GM23248 (cell line): ENCODE data around the gene NOX1. TPM values are rescaled to one million over a fixed set of nuclear protein-coding genes. Genes with fewer than 3 reads are reported as not detected.

ENCODE experiments used
- DNase-seq: peaks from one replicate; pipeline ENCODE4 v3.0.0-alpha.2; 2015
- H2AFZ ChIP-seq: fragments of 200-600 bp; sonication (generic); 2 replicates; pipeline ENCODE4 v1.6.1; 2016; ENCODE audit warnings: antibody characterized with exemption
- H3F3A ChIP-seq: fragments of 200-600 bp; sonication (generic); 2 replicates; pipeline ENCODE4 v1.6.1; 2016; ENCODE audit warnings: mild to moderate bottlenecking, antibody characterized with exemption, mixed run types; ENCODE audit not compliant: insufficient read depth
- H3K27ac ChIP-seq: fragments of 200-600 bp; sonication (generic); 2 replicates; pipeline ENCODE4 v1.5.1; 2016; ENCODE audit warnings: mild to moderate bottlenecking
- H3K27me3 ChIP-seq: fragments of 200-600 bp; sonication (generic); replicated peaks from 2 replicates; pipeline ENCODE4 v1.6.1; 2016; ENCODE audit warnings: mild to moderate bottlenecking; ENCODE audit not compliant: insufficient read depth
- H3K36me3 ChIP-seq: fragments of 200-600 bp; sonication (generic); 2 replicates; pipeline ENCODE4 v1.6.1; 2016; ENCODE audit warnings: low read depth, mild to moderate bottlenecking
- H3K4me1 ChIP-seq: fragments of 200-600 bp; sonication (generic); 2 replicates; pipeline ENCODE4 v1.6.1; 2016; ENCODE audit warnings: mild to moderate bottlenecking; ENCODE audit not compliant: insufficient read depth
- H3K4me2 ChIP-seq: fragments of 200-600 bp; sonication (generic); one replicate; pipeline ENCODE4 v1.6.1; 2016; ENCODE audit warnings: mild to moderate bottlenecking; ENCODE audit not compliant: unreplicated experiment
- H3K4me3 ChIP-seq: fragments of 200-600 bp; sonication (generic); 2 replicates; pipeline ENCODE4 v1.5.1; 2016; ENCODE audit warnings: mild to moderate bottlenecking
- H3K79me2 ChIP-seq: fragments of 200-600 bp; sonication (generic); 2 replicates; pipeline ENCODE4 v1.6.1; 2016; ENCODE audit warnings: mild to moderate bottlenecking; ENCODE audit not compliant: insufficient read depth
- H3K9ac ChIP-seq: fragments of 200-600 bp; sonication (generic); 2 replicates; pipeline ENCODE4 v1.6.1; 2016; ENCODE audit warnings: mild to moderate bottlenecking
- H3K9me2 ChIP-seq: fragments of 200-600 bp; sonication (generic); 2 replicates; pipeline ENCODE4 v1.6.1; 2016; ENCODE audit warnings: mixed run types, mild to moderate bottlenecking, moderate library complexity; ENCODE audit not compliant: insufficient read depth
- H3K9me3 ChIP-seq: fragments of 200-600 bp; sonication (generic); one replicate; pipeline ENCODE4 v1.6.1; 2017; ENCODE audit warnings: low read depth
- H4K20me1 ChIP-seq: fragments of 200-600 bp; sonication (generic); 2 replicates; pipeline ENCODE4 v1.6.0; 2016; ENCODE audit not compliant: insufficient read depth
- EZH2 ChIP-seq: fragments of 200-600 bp; sonication (generic); IDR thresholded peaks from 2 replicates; pipeline ENCODE4 v1.6.1; 2018; ENCODE audit warnings: antibody characterized with exemption, mild to moderate bottlenecking; ENCODE audit not compliant: insufficient read depth, poor library complexity, severe bottlenecking
- EZH2phosphoT487 ChIP-seq: fragments of 200-600 bp; sonication (generic); IDR thresholded peaks from 2 replicates; pipeline ENCODE4 v1.6.1; 2018; ENCODE audit warnings: antibody characterized with exemption, moderate library complexity, mild to moderate bottlenecking, low read depth; ENCODE audit not compliant: insufficient read depth
- WGBS, 2 experiments: methylation state at CpG; one replicate each; pipeline ENCODE4 v1.1.6; 2015 to 2017; ENCODE audit warnings: low lambda C conversion rate in 2 of 2, low coverage in 1 of 2; ENCODE audit errors: missing lambda C conversion rate in 2 of 2; 5-methylcytosine and 5-hydroxymethylcytosine counted together
- in situ Hi-C: fragments of 300-500 bp; cut with MboI; formaldehyde crosslinking; loops from 2 replicates; pipeline ENCODE4 v1.15.0; 2020
- polyA plus RNA-seq: library from polyadenylated mRNA; unstranded; fragments of >200 nt; fragmentation: Nextera tagmentation; extraction: Ambion mirVana; gene quantifications from 2 replicates; pipeline ENCODE4 v1.2.1, GENCODE V29; 2016
- total RNA-seq: library from RNA; depleted of rRNA; stranded (reverse); fragments of >200 nt; shearing (Covaris generic); gene quantifications from 2 replicates; pipeline ENCODE4 v1.2.3, GENCODE V29; 2014

Gene NOX1
- total and polyA plus RNA-seq, 2 experiments from 2014 or later = 0.16 TPM; not detected in 1

DNA sequence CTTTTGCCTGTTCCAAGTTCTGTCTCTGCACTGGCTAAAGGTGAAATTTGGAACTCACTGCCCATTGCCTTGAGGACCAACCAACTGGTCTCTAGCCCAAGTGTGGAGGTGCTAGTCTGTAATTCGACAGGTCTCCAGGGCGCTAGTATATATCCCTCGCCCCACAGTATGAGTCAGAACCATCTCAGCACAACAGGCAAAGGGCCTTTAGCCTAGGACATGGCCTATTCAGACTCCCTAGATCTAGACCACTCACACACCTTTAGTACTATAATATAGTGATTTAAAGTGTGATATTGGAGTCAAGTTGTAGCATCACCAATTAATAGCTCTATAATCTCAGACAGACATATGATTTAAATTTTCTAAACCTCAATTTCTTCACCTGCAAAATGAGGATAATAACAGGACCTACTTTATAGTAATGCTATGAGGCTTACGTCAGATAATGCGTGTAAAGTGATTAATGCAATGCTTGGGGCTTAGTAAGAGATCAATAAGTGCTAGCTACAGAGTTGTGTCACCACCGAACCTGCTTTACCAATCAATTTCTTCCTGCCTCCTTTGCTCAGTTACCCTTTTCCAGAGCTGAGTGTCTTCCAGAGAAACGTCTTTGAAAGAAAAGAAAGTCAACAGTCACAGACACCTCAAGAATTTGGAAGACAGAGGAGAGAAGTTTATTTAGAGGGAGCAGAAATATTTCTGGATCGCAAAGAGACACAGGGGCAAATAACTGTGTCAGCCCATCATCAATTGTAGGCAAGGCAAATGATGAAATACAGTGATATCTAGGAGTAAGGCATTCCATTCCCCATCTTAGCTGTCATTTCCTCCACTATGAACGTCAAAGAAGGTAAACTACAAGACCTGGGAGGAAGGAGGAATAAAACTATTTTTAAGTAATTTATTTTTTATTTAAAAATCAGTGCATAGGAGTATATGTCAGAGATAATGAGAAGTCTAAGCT is 2.3 kb downstream of the NOX1 start:
- Histone ChIP-seq H3K27ac (no peak overlapping the region), H3K79me2 (no peaks in the 10 kb centered on the region), H4K20me1 (no peaks in the 10 kb centered on the region), H2AFZ (no peak overlapping the region), H3K27me3 (no peaks in the 10 kb centered on the region), H3K4me1 (no peaks in the 10 kb centered on the region), H3K36me3 (no peaks in the 10 kb centered on the region), H3K9ac (no peak overlapping the region), H3K9me3 (no peaks in the 10 kb centered on the region), H3F3A (no peaks in the 10 kb centered on the region), H3K4me3 (no peak overlapping the region), H3K9me2 (no peaks in the 10 kb centered on the region), H3K4me2 (no peak overlapping the region)
- TF ChIP-seq EZH2 (no peak), EZH2phosphoT487 (no peak)
- in situ Hi-C loops = no loop called here
- 63 to 68% methylated on average over 8 to 9 of the region's 9 CpGs for WGBS, 2 experiments
- peak; percentile 4 for DNase-seq

DNA sequence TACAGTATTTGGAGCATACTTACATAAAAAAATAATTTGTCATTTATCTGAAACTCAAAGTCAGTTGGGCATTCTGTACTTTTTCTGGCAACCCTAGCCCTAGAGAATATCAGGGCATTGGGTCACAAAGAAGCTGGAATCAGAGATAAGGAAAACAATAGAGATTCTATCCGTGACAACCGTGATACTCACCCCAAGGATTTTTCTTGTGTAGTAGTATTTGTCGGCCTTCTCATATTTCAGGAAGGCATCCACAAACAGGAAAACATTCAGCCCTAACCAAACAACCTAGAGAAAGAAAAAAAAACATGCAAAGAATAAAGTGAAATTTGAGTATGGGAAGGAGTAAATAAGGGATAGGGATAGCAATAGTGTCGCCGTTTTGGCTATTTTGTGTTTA is 3.6 kb downstream of the NOX1 start:
- Histone ChIP-seq H3K27me3 (no peaks in the 10 kb centered on the region), H3K4me2 (no peak overlapping the region), H3K4me1 (no peaks in the 10 kb centered on the region), H3F3A (no peaks in the 10 kb centered on the region), H3K79me2 (no peaks in the 10 kb centered on the region), H3K27ac (no peak overlapping the region), H3K9me2 (no peaks in the 10 kb centered on the region), H3K4me3 (no peak overlapping the region), H2AFZ (no peak overlapping the region), H3K9me3 (no peaks in the 10 kb centered on the region), H3K36me3 (no peaks in the 10 kb centered on the region), H4K20me1 (no peaks in the 10 kb centered on the region), H3K9ac (no peak overlapping the region)
- 91 to 93% methylated on average over 5 of the region's 5 CpGs for WGBS, 2 experiments
- DNase-seq = no peak
- TF ChIP-seq EZH2phosphoT487 = no peak
- TF ChIP-seq EZH2 = no peak
- in situ Hi-C loops = no loop called here

DNA sequence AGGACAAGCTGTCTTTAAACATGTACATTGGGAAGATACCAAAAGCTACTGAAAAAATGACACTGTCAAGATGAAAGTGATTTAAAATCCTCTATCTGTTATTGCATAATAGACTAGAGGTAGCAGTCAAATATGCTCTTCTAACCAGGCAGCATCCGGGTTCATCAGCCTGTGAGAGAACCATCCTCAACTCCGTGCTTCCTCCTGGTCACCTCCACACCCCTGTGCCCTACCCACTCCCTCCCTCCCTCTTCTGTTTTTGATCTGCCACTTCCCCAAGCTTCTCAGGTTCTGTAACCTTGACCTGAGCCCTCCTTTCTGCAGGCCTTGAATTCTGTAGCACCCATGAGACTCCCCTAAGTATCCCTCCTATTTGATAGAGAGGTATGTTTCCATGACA is 5.9 kb downstream of the NOX1 start:
- in situ Hi-C loops = no loop called here
- Histone ChIP-seq H3K4me3 (no peak overlapping the region), H3K4me1 (no peaks in the 10 kb centered on the region), H4K20me1 (no peaks in the 10 kb centered on the region), H3K27ac (no peak overlapping the region), H3F3A (no peaks in the 10 kb centered on the region), H3K9me2 (no peaks in the 10 kb centered on the region), H3K9me3 (no peaks in the 10 kb centered on the region), H2AFZ (no peak overlapping the region), H3K27me3 (no peaks in the 10 kb centered on the region), H3K4me2 (no peak overlapping the region), H3K79me2 (no peaks in the 10 kb centered on the region), H3K9ac (no peak overlapping the region), H3K36me3 (no peaks in the 10 kb centered on the region)
- DNase-seq = no peak
- TF ChIP-seq EZH2phosphoT487 (no peak), EZH2 (no peak)
- 55% methylated on average over 2 of the region's 2 CpGs; no CpG with 5 or more reads in 1 of the 2 experiments for WGBS, 2 experiments

DNA sequence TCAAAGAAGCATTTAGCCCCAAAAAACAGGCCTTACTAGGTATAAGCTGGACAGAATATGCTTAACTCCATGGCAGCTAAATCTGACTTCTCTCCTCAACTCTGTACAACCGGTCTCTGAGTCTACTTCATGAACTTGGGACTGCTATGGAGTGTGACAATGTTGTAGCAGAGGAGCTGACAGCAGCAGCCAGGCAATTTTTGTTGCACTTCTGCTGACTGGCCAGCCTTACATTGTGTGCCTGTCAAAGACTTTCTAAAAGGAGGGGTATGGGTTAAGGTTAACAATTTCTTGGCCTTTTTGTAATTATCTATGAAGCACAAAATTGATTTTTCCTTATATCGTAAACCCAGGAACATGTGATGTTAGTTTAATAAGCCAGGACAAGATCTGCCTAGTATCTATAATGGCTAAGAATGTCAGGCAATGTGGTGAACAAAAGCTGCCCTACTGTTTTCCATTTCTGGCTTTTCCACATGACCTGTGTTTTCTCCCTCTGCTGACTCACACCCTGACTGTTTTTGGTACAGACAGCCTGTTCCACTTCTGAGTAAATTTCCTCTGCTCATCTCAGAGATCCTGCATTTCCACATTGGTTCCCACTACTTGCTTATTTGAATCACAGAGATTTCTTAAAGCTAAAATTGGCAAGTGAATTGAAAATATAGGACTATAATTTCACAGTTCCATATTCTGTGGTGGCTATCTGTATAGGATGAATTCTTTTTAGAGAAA is 9.3 kb downstream of the NOX1 start:
- no peak overlapping the region for H2AFZ ChIP-seq
- WGBS, 2 experiments = 21 to 23% methylated on average over 2 of the region's 2 CpGs
- H3K27me3 ChIP-seq = no peaks in the 10 kb centered on the region
- no peaks in the 10 kb centered on the region for H3K4me1 ChIP-seq
- no peaks in the 10 kb centered on the region for H3K79me2 ChIP-seq
- H3K27ac ChIP-seq = no peak overlapping the region
- no peak overlapping the region for H3K4me2 ChIP-seq
- H3F3A ChIP-seq = no peaks in the 10 kb centered on the region
- no peaks in the 10 kb centered on the region for H3K9me3 ChIP-seq
- H3K4me3 ChIP-seq = no peak overlapping the region
- H4K20me1 ChIP-seq = no peaks in the 10 kb centered on the region
- H3K9ac ChIP-seq = no peak overlapping the region
- TF ChIP-seq EZH2 (no peak), EZH2phosphoT487 (no peak)
- H3K36me3 ChIP-seq = no peaks in the 10 kb centered on the region
- DNase-seq = peak; percentile 54
- no peaks in the 10 kb centered on the region for H3K9me2 ChIP-seq
- in situ Hi-C loops = no loop called here
